ENCODE results near the gene MVB12B. TPM values are rescaled to one million over a fixed set of nuclear protein-coding genes. Genes with fewer than 3 reads are reported as not detected.

The MVB12B gene
- polyA plus RNA-seq, 2 donors, result 2.1 to 2.4 TPM

DNA sequence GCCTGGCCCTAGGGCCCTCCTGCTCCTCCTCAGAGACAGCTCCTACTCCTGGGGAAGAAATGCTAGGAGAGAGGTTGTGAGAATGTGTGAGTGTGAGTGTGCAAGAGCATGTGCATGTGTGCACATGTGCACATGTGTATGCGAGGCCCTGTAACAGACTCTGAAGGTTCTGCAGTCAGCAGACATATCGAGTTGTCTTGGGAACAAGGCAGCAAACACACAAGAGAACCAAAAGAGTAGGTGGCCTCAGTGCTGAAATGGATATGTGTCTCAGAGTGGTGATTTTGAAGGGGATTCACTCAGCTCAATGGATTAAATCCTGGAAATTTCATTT, 50.5 kb downstream of the MVB12B start:
- Histone ChIP-seq H3K27ac (ENCODE audit: low read depth in 2 of 2, low read length in 1 of 2) (no peak overlapping the region), H3K4me3 (ENCODE audit: low read depth in 1 of 2, low read length in 2 of 2) (no peak overlapping the region), H3K36me3 (ENCODE audit: control insufficient read depth in 2 of 2, insufficient read depth in 2 of 2, low read length in 1 of 2) (no peaks in the 10 kb centered on the region), H3K27me3 (ENCODE audit: control insufficient read depth in 1 of 2, insufficient read depth in 2 of 2, low read length in 2 of 2) (no peaks in the 10 kb centered on the region), H3K9me3 (ENCODE audit: control insufficient read depth in 2 of 2, insufficient read depth in 1 of 2, low read depth in 1 of 2, low read length in 1 of 2) (no peaks in the 10 kb centered on the region), H3K4me1 (ENCODE audit: control insufficient read depth in 2 of 2, insufficient read depth in 2 of 2, low read length in 1 of 2) (peaks cover 0 to 4% of the 10 kb centered on the region in 2 donors)
- WGBS, 2 donors, result 89 to 92% methylated on average over 2 of the region's 2 CpGs

DNA sequence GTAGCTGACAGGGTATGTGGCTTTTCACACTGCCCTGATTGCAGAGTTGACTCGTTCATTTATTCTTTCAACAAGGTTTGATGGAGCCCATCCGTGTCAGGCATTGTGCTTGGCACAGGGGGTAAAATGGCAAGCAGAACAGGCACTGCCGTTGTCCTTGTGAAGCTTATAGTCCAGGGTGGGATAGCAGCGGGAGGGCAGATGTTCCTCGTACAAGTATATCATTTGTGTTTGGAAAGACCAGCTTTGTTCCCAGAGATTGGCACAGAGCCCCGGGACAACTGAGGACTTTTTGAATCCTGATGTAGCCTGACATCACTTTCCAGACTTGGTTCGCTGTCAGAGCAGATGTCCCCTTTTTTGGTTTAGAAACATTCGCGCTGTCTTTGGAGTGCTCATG, 50.9 kb downstream of the MVB12B start:
- 84 to 86% methylated on average over 9 of the region's 9 CpGs for WGBS, 2 donors
- peaks cover 0 to 4% of the 10 kb centered on the region in 2 donors for H3K4me1 ChIP-seq (ENCODE audit: control insufficient read depth in 2 of 2, insufficient read depth in 2 of 2, low read length in 1 of 2)

DNA sequence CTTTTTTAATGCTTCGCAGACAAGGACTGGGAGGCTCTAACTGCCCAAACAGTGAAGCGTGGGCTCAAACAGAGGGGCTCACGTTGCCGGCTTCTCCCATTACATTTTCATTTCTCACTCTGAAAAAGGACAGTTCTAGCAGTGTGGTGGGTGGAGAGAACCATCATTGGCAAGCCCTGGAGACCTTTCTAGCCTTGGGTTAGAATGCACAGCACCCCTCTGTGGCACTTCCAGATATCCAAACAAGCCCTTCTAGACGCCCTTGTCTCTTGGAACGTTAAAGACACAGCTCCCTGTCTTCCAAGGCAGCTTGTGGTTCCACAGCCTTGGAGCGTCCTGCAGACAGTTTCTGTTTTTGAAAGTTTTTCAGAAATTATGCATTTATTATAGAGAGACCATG, 52.1 kb downstream of the MVB12B start:
- no peak overlapping the region for H3K4me3 ChIP-seq (ENCODE audit: low read depth in 1 of 2, low read length in 2 of 2)
- 89 to 90% methylated on average over 7 of the region's 7 CpGs for WGBS, 2 donors
- H3K9me3 ChIP-seq (ENCODE audit: control insufficient read depth in 2 of 2, insufficient read depth in 1 of 2, low read depth in 1 of 2, low read length in 1 of 2), result no peaks in the 10 kb centered on the region
- no peaks in the 10 kb centered on the region for H3K36me3 ChIP-seq (ENCODE audit: control insufficient read depth in 2 of 2, insufficient read depth in 2 of 2, low read length in 1 of 2)
- H3K27ac ChIP-seq (ENCODE audit: low read depth in 2 of 2, low read length in 1 of 2), result no peak overlapping the region
- peaks cover 0 to 4% of the 10 kb centered on the region in 2 donors for H3K4me1 ChIP-seq (ENCODE audit: control insufficient read depth in 2 of 2, insufficient read depth in 2 of 2, low read length in 1 of 2)
- no peaks in the 10 kb centered on the region for H3K27me3 ChIP-seq (ENCODE audit: control insufficient read depth in 1 of 2, insufficient read depth in 2 of 2, low read length in 2 of 2)

More for the DNA sequence above, 50.9 kb downstream of the MVB12B start:
- H3K27me3 ChIP-seq (ENCODE audit: control insufficient read depth in 1 of 2, insufficient read depth in 2 of 2, low read length in 2 of 2), result no peaks in the 10 kb centered on the region
- H3K36me3 ChIP-seq (ENCODE audit: control insufficient read depth in 2 of 2, insufficient read depth in 2 of 2, low read length in 1 of 2), result no peaks in the 10 kb centered on the region
- H3K9me3 ChIP-seq (ENCODE audit: control insufficient read depth in 2 of 2, insufficient read depth in 1 of 2, low read depth in 1 of 2, low read length in 1 of 2), result no peaks in the 10 kb centered on the region
- H3K4me3 ChIP-seq (ENCODE audit: low read depth in 1 of 2, low read length in 2 of 2), result no peak overlapping the region
- no peak overlapping the region for H3K27ac ChIP-seq (ENCODE audit: low read depth in 2 of 2, low read length in 1 of 2)

DNA sequence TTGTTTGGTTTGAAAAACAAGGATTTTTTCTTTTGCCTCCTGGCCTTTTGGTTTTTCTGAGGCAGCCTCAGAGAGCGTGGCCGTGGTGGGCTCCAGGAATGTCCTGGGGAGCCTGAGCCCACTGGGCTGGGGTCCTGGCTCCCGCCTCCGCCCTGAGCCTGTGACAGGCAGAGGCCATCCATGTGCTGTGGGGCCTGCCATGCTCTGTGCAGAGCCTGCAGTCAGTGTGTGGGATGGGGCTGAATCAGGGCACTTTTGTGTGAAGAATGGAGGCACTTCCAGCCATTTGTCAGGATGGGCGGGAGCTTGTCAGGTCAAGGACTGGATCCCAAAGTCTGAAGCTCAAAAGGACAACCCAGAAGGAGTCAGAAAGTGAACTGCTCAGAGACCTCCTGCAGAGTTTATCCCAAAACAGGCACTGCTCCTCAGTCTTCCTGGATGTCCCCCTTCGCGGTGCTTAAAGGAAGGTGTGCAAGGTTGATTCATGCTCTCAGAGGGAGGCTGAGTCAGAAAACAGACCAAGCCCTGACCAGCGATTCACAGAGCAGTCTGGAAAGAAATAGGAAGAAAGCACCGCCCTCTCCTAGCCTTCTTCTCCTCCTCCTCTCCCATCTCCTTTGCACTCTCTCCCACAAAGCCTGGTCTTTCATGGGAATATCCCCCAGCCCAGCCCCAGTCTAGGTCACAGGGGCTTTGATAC, 53.2 kb downstream of the MVB12B start:
- H3K4me3 ChIP-seq (ENCODE audit: low read depth in 1 of 2, low read length in 2 of 2), result no peak overlapping the region
- H3K4me1 ChIP-seq (ENCODE audit: control insufficient read depth in 2 of 2, insufficient read depth in 2 of 2, low read length in 1 of 2), result peaks cover 0 to 4% of the 10 kb centered on the region in 2 donors
- WGBS, 2 donors, result 84 to 85% methylated on average over 9 of the region's 9 CpGs
- no peaks in the 10 kb centered on the region for H3K27me3 ChIP-seq (ENCODE audit: control insufficient read depth in 1 of 2, insufficient read depth in 2 of 2, low read length in 2 of 2)
- H3K27ac ChIP-seq (ENCODE audit: low read depth in 2 of 2, low read length in 1 of 2), result no peak overlapping the region
- no peaks in the 10 kb centered on the region for H3K36me3 ChIP-seq (ENCODE audit: control insufficient read depth in 2 of 2, insufficient read depth in 2 of 2, low read length in 1 of 2)
- H3K9me3 ChIP-seq (ENCODE audit: control insufficient read depth in 2 of 2, insufficient read depth in 1 of 2, low read depth in 1 of 2, low read length in 1 of 2), result no peaks in the 10 kb centered on the region

DNA sequence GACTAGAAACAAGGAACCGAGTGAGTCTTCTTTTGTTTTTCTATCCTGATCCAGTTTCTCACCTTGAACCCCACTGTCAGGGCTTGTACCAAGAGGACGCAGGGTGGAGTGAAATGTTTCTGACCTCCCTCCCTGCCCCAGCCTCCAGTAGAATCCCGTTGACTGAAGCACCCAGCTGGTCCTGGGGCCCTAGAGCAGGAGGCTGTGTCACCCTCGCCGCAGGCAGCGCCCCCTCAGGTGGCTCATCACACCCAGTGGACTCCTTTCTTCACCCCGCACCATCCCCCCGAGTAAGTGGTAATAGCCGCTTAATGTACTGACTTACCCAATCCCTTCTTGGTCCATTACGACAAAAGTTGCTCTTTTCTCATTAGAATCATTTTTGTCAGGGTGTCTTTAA, 53.8 kb downstream of the MVB12B start:
- H3K4me1 ChIP-seq (ENCODE audit: control insufficient read depth in 2 of 2, insufficient read depth in 2 of 2, low read length in 1 of 2), result peaks cover 0 to 4% of the 10 kb centered on the region in 2 donors
- WGBS, 2 donors, result 93 to 94% methylated on average over 10 of the region's 10 CpGs
- no peak overlapping the region for H3K4me3 ChIP-seq (ENCODE audit: low read depth in 1 of 2, low read length in 2 of 2)
- no peak overlapping the region for H3K27ac ChIP-seq (ENCODE audit: low read depth in 2 of 2, low read length in 1 of 2)
- no peaks in the 10 kb centered on the region for H3K9me3 ChIP-seq (ENCODE audit: control insufficient read depth in 2 of 2, insufficient read depth in 1 of 2, low read depth in 1 of 2, low read length in 1 of 2)
- no peaks in the 10 kb centered on the region for H3K27me3 ChIP-seq (ENCODE audit: control insufficient read depth in 1 of 2, insufficient read depth in 2 of 2, low read length in 2 of 2)
- H3K36me3 ChIP-seq (ENCODE audit: control insufficient read depth in 2 of 2, insufficient read depth in 2 of 2, low read length in 1 of 2), result no peaks in the 10 kb centered on the region

DNA sequence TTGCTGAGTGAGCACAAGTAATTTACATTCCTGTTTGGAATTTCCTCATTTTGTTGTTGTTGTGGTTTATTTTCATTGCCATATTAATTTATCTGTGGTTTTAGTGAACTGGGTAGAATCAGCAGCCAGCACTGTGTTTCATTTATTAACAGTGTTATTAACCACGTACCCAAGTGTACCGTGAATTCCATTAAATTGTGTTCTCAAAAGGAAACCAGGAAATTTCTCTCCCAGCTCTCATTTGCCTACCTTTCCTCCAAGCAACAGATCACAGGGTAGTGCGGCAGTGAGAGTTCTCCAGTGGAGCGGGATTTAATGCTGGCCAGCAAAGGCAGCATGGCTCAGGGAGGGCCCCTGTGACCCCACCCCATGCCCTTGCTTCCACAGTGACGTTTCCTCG, 54.6 kb downstream of the MVB12B start:
- WGBS, 2 donors, result 88 to 91% methylated on average over 6 of the region's 6 CpGs

DNA sequence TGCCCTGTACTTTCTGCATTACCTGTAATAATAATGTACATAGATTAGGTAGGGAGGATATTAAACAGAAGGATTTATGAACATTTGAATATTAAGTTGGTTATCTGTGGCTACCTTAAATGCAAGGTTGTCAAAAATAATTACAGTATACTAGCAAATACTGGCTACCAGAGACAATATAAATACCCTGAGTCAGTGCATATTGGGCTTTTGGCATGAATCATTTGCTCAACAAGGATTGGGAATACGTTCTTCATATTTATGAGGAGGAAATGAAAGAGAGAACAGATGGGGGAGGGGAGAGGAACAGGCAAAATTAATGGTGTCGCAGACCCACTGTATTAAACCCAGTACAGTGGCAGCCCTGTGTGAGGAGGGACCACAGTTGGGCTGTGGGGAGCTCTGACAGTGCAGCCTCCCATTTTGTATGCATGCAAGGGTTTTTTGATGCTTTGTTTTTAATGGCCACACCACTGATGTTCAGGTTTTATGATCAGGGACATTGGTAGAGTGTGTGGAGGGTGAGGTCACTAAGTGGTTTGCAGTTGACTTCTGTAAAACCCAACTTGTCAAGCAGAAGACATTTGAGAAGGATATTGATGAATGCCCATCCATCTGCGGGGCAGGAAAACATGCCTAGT, 56.9 kb downstream of the MVB12B start:
- 79 to 80% methylated on average over 3 of the region's 3 CpGs for WGBS, 2 donors

More for the DNA sequence above, 54.6 kb downstream of the MVB12B start:
- Histone ChIP-seq H3K27ac (ENCODE audit: low read depth in 2 of 2, low read length in 1 of 2) (no peak overlapping the region), H3K9me3 (ENCODE audit: control insufficient read depth in 2 of 2, insufficient read depth in 1 of 2, low read depth in 1 of 2, low read length in 1 of 2) (no peaks in the 10 kb centered on the region), H3K4me1 (ENCODE audit: control insufficient read depth in 2 of 2, insufficient read depth in 2 of 2, low read length in 1 of 2) (peaks cover 0 to 4% of the 10 kb centered on the region in 2 donors), H3K27me3 (ENCODE audit: control insufficient read depth in 1 of 2, insufficient read depth in 2 of 2, low read length in 2 of 2) (no peaks in the 10 kb centered on the region), H3K36me3 (ENCODE audit: control insufficient read depth in 2 of 2, insufficient read depth in 2 of 2, low read length in 1 of 2) (no peaks in the 10 kb centered on the region), H3K4me3 (ENCODE audit: low read depth in 1 of 2, low read length in 2 of 2) (no peak overlapping the region)

DNA sequence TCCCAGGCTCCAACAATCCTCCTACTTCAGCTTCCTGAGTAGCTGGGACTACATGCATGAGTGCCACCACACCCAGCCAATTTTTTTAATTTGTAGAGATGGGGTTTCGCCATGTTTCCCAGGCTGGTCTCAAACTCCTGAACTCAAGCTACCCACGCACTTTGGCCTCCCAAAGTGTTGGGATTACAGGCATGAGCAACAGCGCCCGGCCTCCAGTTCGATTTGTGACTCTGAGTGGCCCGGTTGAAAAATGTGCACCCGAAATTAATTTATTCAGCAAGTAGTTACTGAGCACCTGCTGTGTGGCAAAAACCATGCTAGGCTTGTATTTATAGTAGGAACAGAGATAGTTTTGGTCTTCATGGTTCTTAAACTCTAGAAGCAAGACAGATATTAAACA, 58.3 kb downstream of the MVB12B start:
- peaks cover 0 to under 1% of the 10 kb centered on the region in 2 donors for H3K4me1 ChIP-seq (ENCODE audit: control insufficient read depth in 2 of 2, insufficient read depth in 2 of 2, low read length in 1 of 2)
- H3K4me3 ChIP-seq (ENCODE audit: low read depth in 1 of 2, low read length in 2 of 2), result no peak overlapping the region
- 96% methylated on average over 7 of the region's 7 CpGs for WGBS, 2 donors

More for the DNA sequence above, 56.9 kb downstream of the MVB12B start:
- H3K27ac ChIP-seq (ENCODE audit: low read depth in 2 of 2, low read length in 1 of 2), result no peak overlapping the region
- H3K27me3 ChIP-seq (ENCODE audit: control insufficient read depth in 1 of 2, insufficient read depth in 2 of 2, low read length in 2 of 2), result no peaks in the 10 kb centered on the region
- H3K4me3 ChIP-seq (ENCODE audit: low read depth in 1 of 2, low read length in 2 of 2), result no peak overlapping the region
- H3K36me3 ChIP-seq (ENCODE audit: control insufficient read depth in 2 of 2, insufficient read depth in 2 of 2, low read length in 1 of 2), result no peaks in the 10 kb centered on the region
- H3K4me1 ChIP-seq (ENCODE audit: control insufficient read depth in 2 of 2, insufficient read depth in 2 of 2, low read length in 1 of 2), result peaks cover 0 to 4% of the 10 kb centered on the region in 2 donors
- no peaks in the 10 kb centered on the region for H3K9me3 ChIP-seq (ENCODE audit: control insufficient read depth in 2 of 2, insufficient read depth in 1 of 2, low read depth in 1 of 2, low read length in 1 of 2)

DNA sequence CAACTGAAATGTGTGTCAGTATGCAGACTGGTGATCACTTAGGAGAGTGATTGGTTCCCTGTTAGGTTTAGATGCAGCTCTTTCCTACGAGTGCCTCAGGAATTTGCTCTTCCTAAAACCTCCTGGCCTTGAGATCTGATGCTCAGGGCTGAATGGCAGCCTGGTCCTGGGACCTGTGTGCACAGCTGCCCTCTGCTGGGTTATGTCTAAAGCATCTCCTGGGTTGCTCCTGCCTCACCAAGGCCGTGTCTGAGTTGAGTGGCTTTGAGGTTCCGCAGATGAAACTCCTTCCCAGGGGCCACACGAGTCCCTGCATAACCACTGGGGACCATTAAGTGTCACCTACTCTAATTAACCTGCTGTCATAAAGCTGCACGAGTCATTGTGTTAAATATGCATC, 59.5 kb downstream of the MVB12B start:
- Histone ChIP-seq H3K36me3 (ENCODE audit: control insufficient read depth in 2 of 2, insufficient read depth in 2 of 2, low read length in 1 of 2) (no peaks in the 10 kb centered on the region), H3K27ac (ENCODE audit: low read depth in 2 of 2, low read length in 1 of 2) (no peak overlapping the region), H3K4me1 (ENCODE audit: control insufficient read depth in 2 of 2, insufficient read depth in 2 of 2, low read length in 1 of 2) (no peaks in the 10 kb centered on the region), H3K9me3 (ENCODE audit: control insufficient read depth in 2 of 2, insufficient read depth in 1 of 2, low read depth in 1 of 2, low read length in 1 of 2) (no peaks in the 10 kb centered on the region), H3K4me3 (ENCODE audit: low read depth in 1 of 2, low read length in 2 of 2) (no peak overlapping the region), H3K27me3 (ENCODE audit: control insufficient read depth in 1 of 2, insufficient read depth in 2 of 2, low read length in 2 of 2) (no peaks in the 10 kb centered on the region)
- WGBS, 2 donors, result 70 to 71% methylated on average over 5 of the region's 5 CpGs

More for the DNA sequence above, 58.3 kb downstream of the MVB12B start:
- Histone ChIP-seq H3K36me3 (ENCODE audit: control insufficient read depth in 2 of 2, insufficient read depth in 2 of 2, low read length in 1 of 2) (no peaks in the 10 kb centered on the region), H3K27me3 (ENCODE audit: control insufficient read depth in 1 of 2, insufficient read depth in 2 of 2, low read length in 2 of 2) (no peaks in the 10 kb centered on the region), H3K27ac (ENCODE audit: low read depth in 2 of 2, low read length in 1 of 2) (no peak overlapping the region), H3K9me3 (ENCODE audit: control insufficient read depth in 2 of 2, insufficient read depth in 1 of 2, low read depth in 1 of 2, low read length in 1 of 2) (no peaks in the 10 kb centered on the region)

DNA sequence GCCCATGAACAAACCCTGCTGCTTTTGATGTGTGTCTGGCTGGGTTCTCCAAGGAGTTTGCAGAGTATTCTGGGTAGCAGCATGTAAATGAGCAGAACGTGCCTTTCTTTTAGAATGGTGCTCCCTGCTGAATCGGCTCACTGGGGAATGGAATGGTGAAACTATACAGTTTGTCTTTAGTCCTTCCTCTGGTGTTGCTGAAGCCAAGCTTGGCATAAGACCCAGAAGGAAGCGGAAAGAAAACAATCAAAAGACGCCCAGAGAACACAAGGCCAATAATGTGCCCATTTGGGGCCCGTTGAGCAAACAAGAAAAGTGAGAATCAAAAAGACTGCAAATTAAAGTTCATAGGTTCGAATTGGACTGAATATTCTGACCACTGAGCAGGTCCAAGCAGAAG, 60.1 kb downstream of the MVB12B start:
- WGBS, 2 donors, result 56 to 69% methylated on average over 6 of the region's 6 CpGs
- no peaks in the 10 kb centered on the region for H3K9me3 ChIP-seq (ENCODE audit: control insufficient read depth in 2 of 2, insufficient read depth in 1 of 2, low read depth in 1 of 2, low read length in 1 of 2)
- no peaks in the 10 kb centered on the region for H3K27me3 ChIP-seq (ENCODE audit: control insufficient read depth in 1 of 2, insufficient read depth in 2 of 2, low read length in 2 of 2)
- H3K4me1 ChIP-seq (ENCODE audit: control insufficient read depth in 2 of 2, insufficient read depth in 2 of 2, low read length in 1 of 2), result no peaks in the 10 kb centered on the region
- no peak overlapping the region for H3K4me3 ChIP-seq (ENCODE audit: low read depth in 1 of 2, low read length in 2 of 2)
- no peak overlapping the region for H3K27ac ChIP-seq (ENCODE audit: low read depth in 2 of 2, low read length in 1 of 2)
- H3K36me3 ChIP-seq (ENCODE audit: control insufficient read depth in 2 of 2, insufficient read depth in 2 of 2, low read length in 1 of 2), result no peaks in the 10 kb centered on the region
